ENCODE results near the gene OR2K2. TPM values are rescaled to one million over a fixed set of nuclear protein-coding genes. Genes with fewer than 3 reads are reported as not detected.
"Not testable (repeated sequence)": the region's sequence is repeated elsewhere in the genome, so short reads cannot be mapped to it uniquely, and the experiment has no call there.

OR2K2 gene
- total RNA-seq, 1 donor from 2014 or later = not detected

DNA sequence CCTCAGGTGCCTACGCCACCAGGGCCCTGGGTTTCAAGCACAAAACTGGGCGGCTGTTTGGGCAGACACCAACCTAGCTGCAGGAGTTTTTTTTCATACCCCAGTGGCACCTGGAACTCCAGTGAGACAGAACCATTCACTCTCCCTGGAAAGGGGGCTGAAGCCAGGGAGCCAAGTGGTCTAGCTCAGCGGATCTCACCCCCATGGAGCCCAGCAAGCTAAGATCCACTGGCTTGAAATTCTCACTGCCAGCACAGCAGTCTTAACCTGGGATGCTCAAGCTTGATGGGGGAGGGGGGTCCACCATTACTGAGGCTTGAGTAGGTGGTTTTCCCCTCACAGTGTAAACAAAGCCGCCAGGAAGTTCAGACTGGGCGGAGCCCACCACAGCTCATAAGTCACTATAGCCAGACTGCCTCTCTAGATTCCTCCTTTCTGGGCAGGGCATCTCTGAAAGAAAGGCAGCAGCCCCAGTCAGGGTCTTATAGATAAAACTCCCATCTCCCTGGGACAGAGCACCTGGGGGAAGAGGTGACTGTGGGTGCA is 4.4 kb upstream of the OR2K2 start:
- H3K4me1 Mint-ChIP-seq (ENCODE audit: low read depth); DNase-seq (ENCODE audit: low spot score); H3K27me3 Mint-ChIP-seq (ENCODE audit: low read depth); H3K4me3 Mint-ChIP-seq (ENCODE audit: low read depth); H3K27ac Mint-ChIP-seq; H3K36me3 Mint-ChIP-seq (ENCODE audit: low read depth); intact Hi-C loops (cut with micrococcal nuclease); H3K9me3 Mint-ChIP-seq: not testable (repeated sequence)

DNA sequence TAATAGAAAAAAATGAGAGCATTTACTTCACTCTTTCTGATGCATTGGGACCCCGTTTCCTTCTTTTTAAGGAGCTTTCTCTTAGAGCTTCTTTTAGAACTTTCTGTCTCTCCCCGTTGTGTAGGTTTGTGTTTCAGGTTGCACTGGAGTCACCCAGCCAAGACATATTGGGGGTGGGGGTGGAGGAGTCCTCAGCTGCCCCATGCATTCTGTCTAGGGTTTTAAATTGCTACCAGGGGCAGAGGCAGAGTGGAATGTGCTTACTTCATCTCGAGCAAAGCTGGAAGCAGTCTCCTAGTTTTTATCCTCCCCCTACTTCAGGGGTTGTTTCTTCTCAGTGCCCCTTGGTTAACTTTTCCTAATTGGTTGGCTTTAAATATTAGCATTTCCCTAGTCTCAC is 9.4 kb downstream of the OR2K2 start:
- Mint-ChIP-seq H3K27me3 (ENCODE audit: low read depth) (no peaks in the 10 kb centered on the region), H3K4me1 (ENCODE audit: low read depth) (no peaks in the 10 kb centered on the region), H3K27ac (no peak overlapping the region), H3K4me3 (ENCODE audit: low read depth) (no peak overlapping the region), H3K9me3 (peaks cover 7% of the 10 kb centered on the region), H3K36me3 (ENCODE audit: low read depth) (no peaks in the 10 kb centered on the region)
- intact Hi-C loops (cut with micrococcal nuclease) = no loop called here
- DNase-seq (ENCODE audit: low spot score) = no peak

DNA sequence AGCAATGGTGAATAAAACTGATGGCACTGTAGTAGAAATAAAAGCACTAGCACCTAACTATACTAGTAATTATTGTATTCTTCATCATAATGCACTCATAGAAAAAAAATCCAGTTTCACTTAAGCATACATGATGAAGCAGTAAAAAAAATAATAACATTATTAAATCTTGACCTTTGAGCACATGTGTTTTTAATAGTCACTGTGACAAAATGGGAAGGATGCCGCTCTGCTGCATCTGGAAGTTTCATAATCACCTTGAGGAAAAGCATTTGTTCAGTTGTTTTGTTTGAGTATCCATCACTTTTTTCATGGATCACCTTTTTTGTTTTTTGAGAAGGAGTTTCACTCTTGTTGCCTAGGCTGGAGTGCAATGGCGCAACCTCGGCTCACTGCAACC is 13.2 kb downstream of the OR2K2 start:
- Mint-ChIP-seq H3K27ac (no peak overlapping the region), H3K36me3 (ENCODE audit: low read depth) (no peaks in the 10 kb centered on the region), H3K27me3 (ENCODE audit: low read depth) (peaks cover 2% of the 10 kb centered on the region), H3K9me3 (peaks cover 4% of the 10 kb centered on the region), H3K4me3 (ENCODE audit: low read depth) (no peak overlapping the region), H3K4me1 (ENCODE audit: low read depth) (no peaks in the 10 kb centered on the region)
- no peak for DNase-seq (ENCODE audit: low spot score)
- intact Hi-C loops (cut with micrococcal nuclease) = no loop called here

DNA sequence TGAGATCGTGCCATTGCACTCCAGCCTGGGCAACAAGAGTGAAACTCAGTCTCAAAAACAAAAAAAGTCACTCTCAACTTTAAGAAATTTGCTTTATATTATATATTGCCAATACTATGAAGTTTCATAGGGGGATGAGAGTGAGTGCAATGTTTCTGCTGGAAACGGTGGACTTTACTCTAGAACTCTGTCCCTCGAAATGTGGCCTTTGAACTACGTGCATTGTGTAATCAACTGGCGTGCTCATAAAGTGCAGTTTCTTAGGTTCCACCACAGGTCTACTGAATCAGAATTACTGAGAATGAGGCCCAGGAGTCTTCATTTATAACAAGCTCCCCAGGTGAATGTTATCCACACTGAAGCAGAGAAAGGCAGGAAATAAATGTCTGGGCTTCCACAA is 24.1 kb downstream of the OR2K2 start:
- Mint-ChIP-seq H3K27me3 (ENCODE audit: low read depth) (no peaks in the 10 kb centered on the region), H3K4me1 (ENCODE audit: low read depth) (no peaks in the 10 kb centered on the region), H3K4me3 (ENCODE audit: low read depth) (no peak overlapping the region), H3K36me3 (ENCODE audit: low read depth) (no peaks in the 10 kb centered on the region), H3K27ac (no peak overlapping the region), H3K9me3 (no peaks in the 10 kb centered on the region)
- intact Hi-C loops (cut with micrococcal nuclease) = no loop called here
- no peak for DNase-seq (ENCODE audit: low spot score)

DNA sequence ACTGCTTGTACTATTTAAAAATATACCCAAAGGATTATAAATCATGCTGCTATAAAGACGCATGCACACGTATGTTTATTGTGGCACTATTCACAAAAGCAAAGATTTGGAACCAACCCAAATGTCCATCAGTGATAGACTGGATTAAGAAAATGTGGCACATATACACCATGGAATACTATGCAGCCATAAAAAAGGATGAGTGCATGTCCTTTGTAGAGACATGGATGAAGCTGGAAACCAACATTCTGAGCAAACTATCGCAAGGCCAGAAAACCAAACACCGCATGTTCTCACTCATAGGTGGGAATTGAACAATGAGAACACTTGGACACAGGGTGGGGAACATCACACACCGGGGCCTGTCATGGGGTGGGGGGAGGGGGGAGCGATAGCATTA is 26.0 kb downstream of the OR2K2 start:
- H3K36me3 Mint-ChIP-seq (ENCODE audit: low read depth); H3K4me1 Mint-ChIP-seq (ENCODE audit: low read depth); intact Hi-C loops (cut with micrococcal nuclease); H3K27me3 Mint-ChIP-seq (ENCODE audit: low read depth); H3K9me3 Mint-ChIP-seq; H3K27ac Mint-ChIP-seq; DNase-seq (ENCODE audit: low spot score); H3K4me3 Mint-ChIP-seq (ENCODE audit: low read depth): not testable (repeated sequence)

DNA sequence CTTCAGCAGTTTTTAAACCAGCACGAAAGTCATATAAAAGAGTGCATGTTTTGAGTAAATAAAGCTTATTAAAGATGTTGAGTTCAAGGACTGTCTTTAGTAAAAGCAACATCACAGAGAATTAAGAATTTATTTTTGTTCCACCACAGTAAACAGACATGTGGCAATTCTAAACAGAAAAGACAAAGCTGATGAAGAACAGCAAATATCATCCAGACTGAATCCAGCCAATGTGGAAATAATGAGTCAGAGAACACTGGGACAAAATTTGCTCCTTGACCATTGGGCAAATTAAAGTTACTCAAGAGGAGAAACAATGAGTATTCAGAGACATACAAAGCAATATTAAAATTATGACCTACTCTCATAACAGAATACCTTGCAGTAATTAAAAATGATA is 28.8 kb downstream of the OR2K2 start:
- H3K36me3 Mint-ChIP-seq (ENCODE audit: low read depth) = no peaks in the 10 kb centered on the region
- H3K27ac Mint-ChIP-seq = no peak overlapping the region
- peaks cover 5% of the 10 kb centered on the region for H3K27me3 Mint-ChIP-seq (ENCODE audit: low read depth)
- no peaks in the 10 kb centered on the region for H3K9me3 Mint-ChIP-seq
- DNase-seq (ENCODE audit: low spot score) = no peak
- H3K4me3 Mint-ChIP-seq (ENCODE audit: low read depth) = no peak overlapping the region
- intact Hi-C loops (cut with micrococcal nuclease) = no loop called here
- H3K4me1 Mint-ChIP-seq (ENCODE audit: low read depth) = no peaks in the 10 kb centered on the region

DNA sequence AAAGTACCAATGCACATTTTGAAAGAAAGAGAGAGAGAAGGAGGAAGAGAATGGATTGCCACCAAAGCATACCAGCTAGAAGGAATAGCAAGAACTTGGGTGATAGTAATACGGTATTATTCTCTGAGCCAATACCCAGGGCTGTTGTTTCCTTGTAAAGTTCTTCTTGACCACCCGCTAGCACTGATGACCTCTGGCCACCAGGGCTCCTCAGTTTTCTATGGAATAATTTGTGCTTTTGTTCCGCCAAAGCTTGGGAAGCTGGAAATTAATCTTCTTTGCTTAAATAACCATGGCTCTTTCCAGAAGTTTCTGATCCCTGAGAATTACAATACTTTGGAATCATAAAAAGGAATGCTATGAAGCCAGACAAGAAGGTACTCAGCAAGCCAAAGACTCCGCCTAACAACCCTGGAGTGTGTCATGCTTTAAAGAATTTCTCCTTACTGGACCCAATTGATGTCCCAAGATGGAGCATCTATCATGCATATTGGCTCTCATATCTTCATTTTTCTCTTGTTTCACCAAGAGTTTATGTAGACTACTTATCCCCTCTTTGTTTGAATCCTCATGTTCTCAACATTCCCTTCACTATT is 29.8 kb downstream of the OR2K2 start:
- DNase-seq (ENCODE audit: low spot score) = no peak
- H3K36me3 Mint-ChIP-seq (ENCODE audit: low read depth) = no peaks in the 10 kb centered on the region
- peaks cover 5% of the 10 kb centered on the region for H3K27me3 Mint-ChIP-seq (ENCODE audit: low read depth)
- intact Hi-C loops (cut with micrococcal nuclease) = no loop called here
- H3K4me3 Mint-ChIP-seq (ENCODE audit: low read depth) = no peak overlapping the region
- no peaks in the 10 kb centered on the region for H3K4me1 Mint-ChIP-seq (ENCODE audit: low read depth)
- H3K9me3 Mint-ChIP-seq = no peaks in the 10 kb centered on the region
- no peak overlapping the region for H3K27ac Mint-ChIP-seq

DNA sequence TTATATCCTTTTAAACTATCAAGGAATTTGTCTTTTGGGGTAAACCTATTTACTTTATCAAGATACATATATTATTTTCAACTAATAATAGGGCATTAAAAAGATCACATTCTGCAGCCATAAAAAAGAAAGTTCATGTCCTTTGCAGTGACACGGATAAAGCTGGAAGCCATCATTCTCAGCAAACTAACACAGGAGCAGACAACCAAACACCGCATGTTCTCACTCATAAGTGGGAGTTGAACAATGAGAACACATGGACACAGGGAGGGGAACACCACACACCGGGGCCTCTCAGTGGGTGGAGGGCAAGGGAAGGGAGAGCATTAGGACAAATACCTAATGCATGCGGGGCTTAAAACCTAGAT is 30.4 kb downstream of the OR2K2 start:
- not testable (repeated sequence) for H3K4me3 Mint-ChIP-seq (ENCODE audit: low read depth); H3K9me3 Mint-ChIP-seq
- intact Hi-C loops (cut with micrococcal nuclease) = loop anchor here (10.0 kb wide), 2 partner anchors 675 to 1115 kb away; no protein-coding TSS in a partner anchor

DNA sequence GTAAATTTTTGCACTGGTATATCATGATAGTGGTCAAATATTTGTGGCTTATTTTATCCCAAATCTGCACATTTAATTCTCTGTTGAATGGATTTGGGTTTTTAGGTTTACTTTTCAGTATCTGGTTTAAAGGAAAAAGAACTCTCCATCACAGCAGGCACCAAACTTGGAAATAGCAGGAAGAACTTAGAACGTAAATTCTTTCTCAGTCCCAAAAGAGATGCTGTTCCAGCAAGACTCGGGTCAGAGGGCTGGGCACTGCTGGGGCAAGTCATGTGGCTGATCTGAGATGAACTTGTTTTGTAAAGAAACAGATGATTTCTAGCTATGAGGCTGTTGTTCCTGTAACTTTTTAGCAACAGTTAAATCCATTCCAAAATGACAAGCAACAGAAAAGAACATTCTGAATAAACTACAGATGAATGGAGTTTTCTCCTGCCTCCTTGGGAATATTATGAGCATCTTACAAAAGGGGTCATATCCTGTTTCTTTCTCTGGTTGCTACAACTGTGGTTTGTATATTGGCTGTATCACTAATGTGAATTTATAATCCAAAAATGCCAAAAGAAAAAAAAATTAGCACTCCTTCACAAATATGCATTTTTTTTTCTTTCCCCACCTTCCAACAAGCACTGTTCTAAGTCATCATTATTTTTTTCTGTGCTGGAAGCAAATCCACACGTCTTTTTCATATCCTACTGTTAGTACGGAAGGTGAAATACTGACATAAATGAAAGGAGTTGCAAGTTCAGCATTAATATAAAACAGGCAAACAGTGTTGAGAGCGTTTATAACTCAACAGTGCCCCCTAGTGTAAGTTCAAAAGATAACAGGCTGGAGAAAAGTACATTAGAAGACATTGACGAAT is 31.1 kb downstream of the OR2K2 start:
- H3K9me3 Mint-ChIP-seq = no peaks in the 10 kb centered on the region
- no peak overlapping the region for H3K4me3 Mint-ChIP-seq (ENCODE audit: low read depth)
- H3K27me3 Mint-ChIP-seq (ENCODE audit: low read depth) = peaks cover 9% of the 10 kb centered on the region
- no peak for DNase-seq (ENCODE audit: low spot score)
- intact Hi-C loops (cut with micrococcal nuclease) = loop anchor here (10.0 kb wide), 2 partner anchors 674 to 1114 kb away; no protein-coding TSS in a partner anchor
- no peaks in the 10 kb centered on the region for H3K36me3 Mint-ChIP-seq (ENCODE audit: low read depth)
- H3K27ac Mint-ChIP-seq = no peak overlapping the region
- H3K4me1 Mint-ChIP-seq (ENCODE audit: low read depth) = no peaks in the 10 kb centered on the region

More for the DNA sequence above, 30.4 kb downstream of the OR2K2 start:
- H3K36me3 Mint-ChIP-seq (ENCODE audit: low read depth); DNase-seq (ENCODE audit: low spot score); H3K27me3 Mint-ChIP-seq (ENCODE audit: low read depth); H3K27ac Mint-ChIP-seq; H3K4me1 Mint-ChIP-seq (ENCODE audit: low read depth): not testable (repeated sequence)

DNA sequence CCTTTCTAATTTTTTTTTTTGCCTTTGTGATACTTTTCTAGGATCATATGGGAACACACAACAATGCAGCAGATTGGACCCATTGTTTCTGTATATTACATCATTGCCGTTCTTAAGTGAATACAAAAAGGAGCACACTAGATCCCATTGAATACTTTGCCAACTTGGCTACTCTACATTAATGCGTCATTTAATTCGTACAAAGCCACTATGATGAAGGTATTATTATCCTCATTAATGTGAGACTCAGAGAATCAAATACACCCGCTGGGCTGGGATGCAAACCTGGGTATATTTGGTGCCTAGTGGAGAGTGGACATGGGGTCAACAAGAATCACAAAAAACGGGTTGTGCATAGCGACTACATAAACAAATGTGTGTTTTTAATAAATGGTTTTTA is 31.9 kb downstream of the OR2K2 start:
- Mint-ChIP-seq H3K9me3 (no peaks in the 10 kb centered on the region), H3K27me3 (ENCODE audit: low read depth) (peaks cover 9% of the 10 kb centered on the region), H3K27ac (no peak overlapping the region), H3K4me3 (ENCODE audit: low read depth) (no peak overlapping the region), H3K4me1 (ENCODE audit: low read depth) (no peaks in the 10 kb centered on the region), H3K36me3 (ENCODE audit: low read depth) (no peaks in the 10 kb centered on the region)
- intact Hi-C loops (cut with micrococcal nuclease) = loop anchor here (10.0 kb wide), 2 partner anchors 673 to 1113 kb away; no protein-coding TSS in a partner anchor
- no peak for DNase-seq (ENCODE audit: low spot score)

DNA sequence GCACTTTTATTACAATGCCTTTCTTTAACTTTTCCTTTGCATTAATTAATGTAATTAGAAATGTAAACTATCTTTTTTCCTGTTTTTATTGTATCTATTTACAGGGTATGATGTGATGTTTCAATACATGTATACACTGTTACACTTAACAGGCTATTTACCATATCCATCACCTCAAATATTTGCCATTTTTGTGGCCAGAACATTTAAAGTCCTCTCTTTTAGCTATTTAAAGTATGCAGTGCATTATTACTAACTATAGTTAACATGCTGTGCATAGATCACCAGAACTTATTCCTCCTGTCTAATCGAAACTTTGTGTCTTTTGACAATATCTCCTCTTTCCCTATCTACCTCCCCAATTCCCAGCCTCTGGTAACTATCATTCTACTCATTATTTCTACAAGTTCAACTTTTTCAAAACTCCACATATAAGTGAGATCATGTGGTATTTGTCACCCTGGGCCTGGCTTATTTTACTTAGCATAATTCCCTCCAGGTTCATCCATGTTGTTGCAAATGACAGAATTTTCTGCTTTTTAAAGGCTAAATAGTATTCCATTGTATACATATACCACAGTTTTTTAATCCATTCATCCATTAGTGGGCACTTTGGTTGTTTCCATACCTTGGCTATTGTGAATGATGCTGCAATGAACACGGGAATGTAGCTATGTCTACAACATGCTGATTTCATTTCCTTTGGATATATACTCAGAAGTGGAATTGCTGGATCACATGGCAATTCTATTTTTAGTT is 32.8 kb downstream of the OR2K2 start:
- intact Hi-C loops (cut with micrococcal nuclease) = loop anchor here (10.0 kb wide), 2 partner anchors 672 to 1112 kb away; no protein-coding TSS in a partner anchor
- no peaks in the 10 kb centered on the region for H3K4me1 Mint-ChIP-seq (ENCODE audit: low read depth)
- H3K36me3 Mint-ChIP-seq (ENCODE audit: low read depth) = no peaks in the 10 kb centered on the region
- peaks cover 9% of the 10 kb centered on the region for H3K27me3 Mint-ChIP-seq (ENCODE audit: low read depth)
- no peaks in the 10 kb centered on the region for H3K9me3 Mint-ChIP-seq
- H3K4me3 Mint-ChIP-seq (ENCODE audit: low read depth) = no peak overlapping the region
- H3K27ac Mint-ChIP-seq = no peak overlapping the region
- no peak for DNase-seq (ENCODE audit: low spot score)

DNA sequence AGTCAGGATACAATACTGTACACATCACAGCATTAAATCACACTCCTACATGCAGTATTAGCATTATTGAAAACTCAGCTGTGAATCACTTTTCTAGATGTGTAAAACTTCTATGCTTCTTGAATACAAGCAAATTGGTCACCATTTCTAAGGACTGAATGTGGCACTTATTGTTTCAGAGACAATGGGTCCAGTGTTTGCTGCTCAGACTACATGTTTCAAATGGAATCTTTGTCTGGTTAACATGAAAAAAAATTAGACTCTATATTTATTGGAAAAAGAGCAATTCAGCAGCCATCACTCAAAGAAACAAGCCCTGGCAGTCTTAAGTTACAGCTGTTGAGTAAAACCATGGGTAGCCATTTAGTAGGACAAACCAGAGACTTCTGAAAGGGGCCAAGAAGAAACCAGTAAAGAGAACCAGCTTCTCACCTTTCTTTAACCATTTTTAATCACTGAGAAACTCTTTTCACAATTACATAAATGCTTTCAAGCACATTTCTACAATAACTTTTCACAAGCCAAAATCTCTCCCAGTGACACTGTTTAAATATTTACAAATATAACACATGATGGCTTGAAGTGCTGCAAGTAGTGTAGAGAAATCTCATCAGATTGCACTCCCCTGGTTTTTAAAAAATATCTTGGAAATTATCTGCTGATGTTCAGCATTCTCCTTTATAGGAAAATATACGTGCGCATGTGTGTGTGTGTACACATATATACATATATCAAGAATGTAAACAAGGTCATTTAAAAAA is 35.2 kb downstream of the OR2K2 start:
- Mint-ChIP-seq H3K27me3 (ENCODE audit: low read depth) (peaks cover 9% of the 10 kb centered on the region), H3K36me3 (ENCODE audit: low read depth) (no peaks in the 10 kb centered on the region), H3K4me1 (ENCODE audit: low read depth) (no peaks in the 10 kb centered on the region), H3K9me3 (no peaks in the 10 kb centered on the region), H3K4me3 (ENCODE audit: low read depth) (no peak overlapping the region), H3K27ac (no peak overlapping the region)
- intact Hi-C loops (cut with micrococcal nuclease) = loop anchor here (10.0 kb wide), 2 partner anchors 670 to 1110 kb away; no protein-coding TSS in a partner anchor
- no peak for DNase-seq (ENCODE audit: low spot score)
